Tibial artery (tissue), 4 donors: ENCODE measurements around the gene NOLC1.

Source experiments
- DNase-seq, 2 donors: peaks; one replicate each; pipeline ENCODE4 v3.0.0-alpha.2; 2019
- H3K27ac ChIP-seq, 2 donors: fragments of 200-600 bp; sonication (generic) in 1 of 2; 1 replicate in 1 of 2; 2 replicates in 1 of 2; pipeline ENCODE4 v1.5.1; 2018 to 2019; ENCODE audit warnings: mild to moderate bottlenecking in 1 of 2
- H3K27me3 ChIP-seq, 2 donors: fragments of 200-600 bp; sonication (generic) in 1 of 2; one replicate each; pipeline versions ENCODE4 v1.5.1 to v1.6.0; 2016 to 2019
- H3K36me3 ChIP-seq, 3 donors: fragments of 200-600 bp; sonication (generic) in 2 of 3; one replicate each; pipeline ENCODE4 v1.5.1; 2016 to 2019; ENCODE audit warnings: mild to moderate bottlenecking in 2 of 3
- H3K4me1 ChIP-seq, 4 donors: fragments of 200-600 bp; sonication (generic) in 2 of 4; 1 replicate in 3 of 4; 2 replicates in 1 of 4; pipeline ENCODE4 v1.5.1; 2016 to 2019
- H3K4me3 ChIP-seq, 2 donors: fragments of 200-600 bp; sonication (generic) in 1 of 2; 1 replicate in 1 of 2; 2 replicates in 1 of 2; pipeline ENCODE4 v1.5.1; 2018 to 2019; ENCODE audit warnings: mild to moderate bottlenecking in 2 of 2
- H3K9me3 ChIP-seq, 3 donors: fragments of 200-600 bp; sonication (generic) in 1 of 3; one replicate each; pipeline ENCODE4 v1.5.1; 2016 to 2019
- intact Hi-C: fragments of 100-400 bp; cut with DNase I; formaldehyde crosslinking; loops from one replicate; pipeline ENCODE4 v1.15.0; 2023; ENCODE audit warnings: low total_unique reads
- TF ChIP-seq, protein P1 (sequence below), 2 experiments: fragments of 200-600 bp in 1 of 2; fragments of 450-650 bp in 1 of 2; IDR thresholded peaks; one replicate each; pipeline ENCODE4 v1.5.1; 2017 to 2019; ENCODE audit warnings: antibody characterized with exemption in 2 of 2, mild to moderate bottlenecking in 1 of 2, moderate library complexity in 1 of 2

The NOLC1 gene

DNA sequence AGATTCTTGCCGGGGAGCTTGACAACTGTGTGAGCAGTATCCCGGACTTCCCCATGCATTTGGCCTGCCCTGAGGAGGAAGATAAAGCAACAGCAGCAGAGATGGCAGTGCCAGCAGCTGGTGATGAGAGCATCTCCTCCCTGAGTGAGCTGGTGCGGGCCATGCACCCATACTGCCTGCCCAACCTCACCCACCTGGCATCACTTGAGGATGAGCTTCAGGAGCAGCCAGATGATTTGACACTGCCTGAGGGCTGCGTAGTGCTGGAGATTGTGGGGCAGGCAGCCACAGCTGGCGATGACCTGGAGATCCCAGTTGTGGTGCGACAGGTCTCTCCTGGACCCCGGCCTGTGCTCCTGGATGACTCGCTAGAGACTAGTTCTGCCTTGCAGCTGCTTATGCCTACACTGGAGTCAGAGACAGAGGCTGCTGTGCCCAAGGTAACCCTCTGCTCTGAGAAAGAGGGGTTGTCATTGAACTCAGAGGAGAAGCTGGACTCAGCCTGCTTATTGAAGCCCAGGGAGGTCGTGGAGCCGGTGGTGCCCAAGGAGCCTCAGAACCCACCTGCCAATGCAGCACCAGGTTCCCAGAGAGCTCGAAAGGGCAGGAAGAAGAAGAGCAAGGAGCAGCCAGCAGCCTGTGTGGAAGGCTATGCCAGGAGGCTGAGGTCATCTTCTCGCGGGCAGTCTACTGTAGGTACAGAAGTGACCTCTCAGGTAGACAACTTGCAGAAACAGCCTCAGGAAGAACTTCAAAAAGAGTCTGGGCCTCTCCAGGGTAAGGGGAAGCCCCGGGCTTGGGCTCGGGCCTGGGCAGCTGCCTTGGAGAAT, 12.7 kb upstream of the NOLC1 start:
- intact Hi-C loops, result no loop called here
- TF ChIP-seq, protein P1, sequence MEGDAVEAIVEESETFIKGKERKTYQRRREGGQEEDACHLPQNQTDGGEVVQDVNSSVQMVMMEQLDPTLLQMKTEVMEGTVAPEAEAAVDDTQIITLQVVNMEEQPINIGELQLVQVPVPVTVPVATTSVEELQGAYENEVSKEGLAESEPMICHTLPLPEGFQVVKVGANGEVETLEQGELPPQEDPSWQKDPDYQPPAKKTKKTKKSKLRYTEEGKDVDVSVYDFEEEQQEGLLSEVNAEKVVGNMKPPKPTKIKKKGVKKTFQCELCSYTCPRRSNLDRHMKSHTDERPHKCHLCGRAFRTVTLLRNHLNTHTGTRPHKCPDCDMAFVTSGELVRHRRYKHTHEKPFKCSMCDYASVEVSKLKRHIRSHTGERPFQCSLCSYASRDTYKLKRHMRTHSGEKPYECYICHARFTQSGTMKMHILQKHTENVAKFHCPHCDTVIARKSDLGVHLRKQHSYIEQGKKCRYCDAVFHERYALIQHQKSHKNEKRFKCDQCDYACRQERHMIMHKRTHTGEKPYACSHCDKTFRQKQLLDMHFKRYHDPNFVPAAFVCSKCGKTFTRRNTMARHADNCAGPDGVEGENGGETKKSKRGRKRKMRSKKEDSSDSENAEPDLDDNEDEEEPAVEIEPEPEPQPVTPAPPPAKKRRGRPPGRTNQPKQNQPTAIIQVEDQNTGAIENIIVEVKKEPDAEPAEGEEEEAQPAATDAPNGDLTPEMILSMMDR (IDR thresholded peaks at IDR 0.05), result no peak
- DNase-seq, result no peak
- no peaks in the 10 kb centered on the region for H3K9me3 ChIP-seq
- peaks cover 0 to 19% (median 15%) of the 10 kb centered on the region in 4 donors for H3K4me1 ChIP-seq
- no peak overlapping the region for H3K4me3 ChIP-seq
- H3K27me3 ChIP-seq, result no peaks in the 10 kb centered on the region
- H3K36me3 ChIP-seq, result peaks cover 61 to 69% (median 65%) of the 10 kb centered on the region in 3 donors
- H3K27ac ChIP-seq, result no peak overlapping the region

DNA sequence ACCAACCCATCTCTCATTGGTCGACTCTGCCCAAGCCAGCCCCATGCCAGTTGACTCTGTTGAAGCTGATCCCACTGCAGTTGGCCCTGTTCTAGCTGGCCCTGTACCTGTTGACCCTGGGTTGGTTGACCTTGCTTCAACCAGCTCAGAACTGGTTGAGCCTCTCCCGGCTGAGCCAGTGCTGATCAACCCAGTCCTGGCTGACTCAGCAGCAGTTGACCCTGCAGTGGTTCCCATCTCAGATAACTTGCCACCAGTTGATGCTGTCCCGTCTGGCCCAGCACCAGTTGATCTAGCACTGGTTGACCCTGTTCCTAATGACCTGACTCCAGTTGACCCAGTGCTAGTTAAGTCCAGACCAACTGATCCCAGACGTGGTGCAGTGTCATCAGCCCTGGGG, 12.0 kb upstream of the NOLC1 start:
- peaks cover 66 to 76% (median 72%) of the 10 kb centered on the region in 3 donors for H3K36me3 ChIP-seq
- intact Hi-C loops, result no loop called here

GRCh38 chr10:102140913-102141540, 11.2 kb upstream of the NOLC1 start:
- intact Hi-C loops, result no loop called here
- H3K9me3 ChIP-seq, result no peaks in the 10 kb centered on the region
- no peak for DNase-seq
- TF ChIP-seq, protein P1 (IDR thresholded peaks at IDR 0.05), result no peak
- peaks cover 0 to 4% (median under 1%) of the 10 kb centered on the region in 4 donors for H3K4me1 ChIP-seq
- no peak overlapping the region for H3K4me3 ChIP-seq
- peaks cover 66 to 82% (median 74%) of the 10 kb centered on the region in 3 donors for H3K36me3 ChIP-seq
- no peak overlapping the region for H3K27ac ChIP-seq
- H3K27me3 ChIP-seq, result no peaks in the 10 kb centered on the region

More for the DNA sequence above, 12.0 kb upstream of the NOLC1 start:
- TF ChIP-seq, protein P1 (IDR thresholded peaks at IDR 0.05), result no peak
- Histone ChIP-seq H3K4me1 (peaks cover 0 to 12% (median 8%) of the 10 kb centered on the region in 4 donors), H3K4me3 (no peak overlapping the region), H3K27ac (no peak overlapping the region), H3K9me3 (no peaks in the 10 kb centered on the region), H3K27me3 (no peaks in the 10 kb centered on the region)
- no peak for DNase-seq

DNA sequence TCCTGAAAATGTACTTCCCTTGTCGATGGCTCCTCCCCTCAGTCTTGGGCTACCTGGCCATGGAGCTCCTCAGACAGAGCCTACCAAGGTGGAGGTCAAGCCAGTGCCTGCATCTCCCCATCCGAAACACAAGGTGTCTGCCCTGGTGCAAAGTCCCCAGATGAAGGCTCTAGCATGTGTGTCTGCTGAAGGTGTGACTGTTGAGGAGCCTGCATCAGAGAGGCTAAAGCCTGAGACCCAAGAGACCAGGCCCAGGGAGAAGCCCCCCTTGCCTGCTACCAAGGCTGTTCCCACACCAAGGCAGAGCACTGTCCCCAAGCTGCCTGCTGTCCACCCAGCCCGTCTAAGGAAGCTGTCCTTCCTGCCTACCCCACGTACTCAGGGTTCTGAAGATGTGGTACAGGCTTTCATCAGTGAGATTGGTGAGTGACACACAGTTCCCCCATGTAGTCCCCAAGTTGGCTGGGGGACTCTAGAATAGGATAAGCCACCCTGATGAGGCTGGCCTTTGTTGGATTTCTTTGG, 10.5 kb upstream of the NOLC1 start:
- DNase-seq, result no peak
- Histone ChIP-seq H3K4me3 (no peak overlapping the region), H3K4me1 (no peaks in the 10 kb centered on the region), H3K9me3 (no peaks in the 10 kb centered on the region), H3K27me3 (no peaks in the 10 kb centered on the region), H3K36me3 (peaks cover 66 to 88% (median 80%) of the 10 kb centered on the region in 3 donors), H3K27ac (no peak overlapping the region)
- intact Hi-C loops, result no loop called here
- TF ChIP-seq, protein P1 (IDR thresholded peaks at IDR 0.05), result no peak

GRCh38 chr10:102146971-102147428, 5.2 kb upstream of the NOLC1 start:
- TF ChIP-seq, protein P1 (IDR thresholded peaks at IDR 0.05), result no peak
- DNase-seq, result no peak
- peaks cover 39 to 80% (median 75%) of the 10 kb centered on the region in 3 donors for H3K36me3 ChIP-seq
- H3K27me3 ChIP-seq, result no peaks in the 10 kb centered on the region
- no peak overlapping the region for H3K27ac ChIP-seq
- H3K4me3 ChIP-seq, result no peak overlapping the region
- no peaks in the 10 kb centered on the region for H3K9me3 ChIP-seq
- intact Hi-C loops, result no loop called here
- peaks cover 0 to 5% (median 4%) of the 10 kb centered on the region in 4 donors for H3K4me1 ChIP-seq
